ENCODE data around the gene STIMATE. TPM values are rescaled to one million over a fixed set of nuclear protein-coding genes. Genes with fewer than 3 reads are reported as not detected.

The STIMATE gene
- total RNA-seq, 2 experiments from 2014 or later = 7.7 to 9.7 TPM

DNA sequence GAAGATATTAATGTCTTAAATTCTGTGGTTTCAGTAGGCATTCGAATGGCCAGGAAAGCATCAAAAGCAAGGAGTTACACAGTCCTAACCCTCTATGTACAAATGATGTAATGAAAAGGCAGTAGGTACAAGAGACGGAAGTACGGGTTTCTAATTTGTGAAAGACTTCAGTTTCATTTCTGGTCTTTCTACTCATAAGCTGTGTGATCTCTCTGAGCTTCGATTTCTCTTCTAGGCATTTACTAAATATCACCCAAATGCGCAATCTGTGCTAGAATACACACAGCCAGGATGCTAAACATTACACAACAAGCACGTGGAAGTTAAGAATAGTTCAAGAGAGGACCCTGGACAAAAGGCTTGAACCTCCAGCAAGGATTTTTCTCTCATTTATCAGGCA lies 17.9 kb upstream of the STIMATE start:
- H3K9me3 Mint-ChIP-seq = no peaks in the 10 kb centered on the region
- DNase-seq = no peak
- peaks cover 13% of the 10 kb centered on the region for H3K36me3 Mint-ChIP-seq (ENCODE audit: low read depth)
- no peak overlapping the region for H3K4me3 Mint-ChIP-seq
- intact Hi-C loops (cut with micrococcal nuclease) = no loop called here
- H3K27ac Mint-ChIP-seq = no peak overlapping the region
- no peaks in the 10 kb centered on the region for H3K27me3 Mint-ChIP-seq (ENCODE audit: low read depth)
- no peaks in the 10 kb centered on the region for H3K4me1 Mint-ChIP-seq (ENCODE audit: low read depth)
- CTCF ChIA-PET = interaction anchor here (0.6 to 1.9 kb wide), 3 partner anchors 19 to 48 kb away, joined by 3 to 5 read pairs (median 4); no protein-coding TSS in a partner anchor

DNA sequence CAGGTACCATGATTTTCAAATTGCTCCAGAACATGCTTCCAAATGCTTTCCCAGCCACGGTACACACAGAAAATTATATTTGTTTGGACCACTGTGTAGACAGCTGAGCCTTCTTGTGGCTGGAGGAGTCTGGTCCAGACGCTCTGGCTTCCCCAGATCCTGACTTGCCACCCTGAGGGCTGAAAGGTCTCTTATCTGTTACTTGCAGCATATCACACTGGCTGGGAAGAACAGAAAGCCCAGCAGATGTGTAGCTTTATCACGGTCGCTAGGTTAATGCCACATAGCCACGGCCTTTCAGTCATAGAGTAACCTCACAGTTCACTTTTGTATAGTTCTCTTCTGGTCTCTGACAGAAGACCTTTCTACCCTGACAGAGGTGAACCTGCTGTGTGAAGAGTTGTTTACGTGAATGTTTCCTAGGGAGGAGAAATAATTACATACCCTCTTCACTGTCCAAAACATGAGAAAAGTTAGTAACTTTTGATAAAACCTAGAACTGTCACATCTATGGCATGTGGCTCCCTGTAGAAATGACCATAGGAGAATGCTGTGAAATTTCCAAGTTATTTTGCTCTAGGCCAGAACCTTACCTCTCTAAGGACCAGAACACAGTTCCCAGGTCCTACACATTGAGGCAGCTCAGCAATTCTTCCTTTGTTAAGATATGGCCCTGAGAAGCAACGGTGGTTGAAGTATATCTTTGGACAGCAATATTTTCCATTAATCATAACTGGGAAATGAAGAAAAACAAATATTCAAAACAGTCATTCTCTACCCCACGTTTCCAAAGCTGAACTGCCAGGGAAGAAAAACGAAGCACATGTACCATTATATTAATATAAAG lies 15.8 kb upstream of the STIMATE start:
- Mint-ChIP-seq H3K27me3 (ENCODE audit: low read depth) (no peaks in the 10 kb centered on the region), H3K9me3 (no peaks in the 10 kb centered on the region), H3K36me3 (ENCODE audit: low read depth) (peaks cover 10% of the 10 kb centered on the region), H3K27ac (no peak overlapping the region), H3K4me1 (ENCODE audit: low read depth) (no peaks in the 10 kb centered on the region), H3K4me3 (no peak overlapping the region)
- no peak for DNase-seq
- CTCF ChIA-PET = interaction anchor here (1.3 to 1.7 kb wide), 2 partner anchors 21 to 68 kb away, joined by 6 to 8 read pairs; no protein-coding TSS in a partner anchor
- intact Hi-C loops (cut with micrococcal nuclease) = no loop called here

DNA sequence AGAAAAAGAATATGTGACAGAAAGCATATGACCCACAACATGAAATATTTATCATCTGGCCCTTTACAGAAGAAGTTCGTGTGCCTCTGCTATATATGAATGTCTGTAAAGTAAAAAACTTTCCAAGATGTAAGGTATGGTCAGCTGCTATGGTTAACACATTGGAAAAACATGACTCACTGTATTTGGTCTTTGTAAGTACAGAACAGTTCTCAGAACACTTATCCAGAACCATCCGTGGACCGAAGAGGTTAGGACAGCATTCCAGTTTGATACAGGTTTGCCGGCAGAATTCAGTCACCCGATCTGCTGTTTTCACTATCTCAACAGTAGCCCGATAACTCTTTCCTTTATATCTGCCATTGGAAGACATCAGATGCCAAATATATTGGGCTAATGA lies 13.5 kb upstream of the STIMATE start:
- no peaks in the 10 kb centered on the region for H3K4me1 Mint-ChIP-seq (ENCODE audit: low read depth)
- peaks cover 5% of the 10 kb centered on the region for H3K36me3 Mint-ChIP-seq (ENCODE audit: low read depth)
- intact Hi-C loops (cut with micrococcal nuclease) = no loop called here
- H3K27me3 Mint-ChIP-seq (ENCODE audit: low read depth) = no peaks in the 10 kb centered on the region
- DNase-seq = no peak
- CTCF ChIA-PET = no interaction called here
- no peaks in the 10 kb centered on the region for H3K9me3 Mint-ChIP-seq
- no peak overlapping the region for H3K4me3 Mint-ChIP-seq
- H3K27ac Mint-ChIP-seq = no peak overlapping the region

DNA sequence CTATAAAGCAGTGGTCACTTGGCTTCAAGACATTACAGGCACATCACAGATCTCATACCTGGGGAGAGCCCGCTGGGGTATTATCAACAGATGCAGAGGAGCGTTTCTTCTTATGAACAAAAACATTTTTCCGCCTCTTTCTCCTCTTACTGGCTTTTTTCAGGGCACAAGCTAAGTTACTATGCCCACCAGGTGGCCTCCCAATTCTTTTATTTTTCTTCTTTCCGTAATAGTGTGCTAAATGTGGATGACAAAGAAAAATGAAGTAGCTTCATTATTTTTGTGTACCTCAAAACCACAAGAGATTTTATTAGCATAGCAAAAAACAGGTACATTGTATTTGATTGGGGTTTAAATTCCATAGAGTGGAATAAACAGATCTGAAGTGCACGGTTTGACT lies 10.1 kb upstream of the STIMATE start:
- no peaks in the 10 kb centered on the region for H3K9me3 Mint-ChIP-seq
- H3K4me1 Mint-ChIP-seq (ENCODE audit: low read depth) = no peaks in the 10 kb centered on the region
- H3K27ac Mint-ChIP-seq = no peak overlapping the region
- no peak for DNase-seq
- peaks cover 8% of the 10 kb centered on the region for H3K36me3 Mint-ChIP-seq (ENCODE audit: low read depth)
- CTCF ChIA-PET = no interaction called here
- H3K4me3 Mint-ChIP-seq = no peak overlapping the region
- H3K27me3 Mint-ChIP-seq (ENCODE audit: low read depth) = no peaks in the 10 kb centered on the region
- intact Hi-C loops (cut with micrococcal nuclease) = no loop called here

DNA sequence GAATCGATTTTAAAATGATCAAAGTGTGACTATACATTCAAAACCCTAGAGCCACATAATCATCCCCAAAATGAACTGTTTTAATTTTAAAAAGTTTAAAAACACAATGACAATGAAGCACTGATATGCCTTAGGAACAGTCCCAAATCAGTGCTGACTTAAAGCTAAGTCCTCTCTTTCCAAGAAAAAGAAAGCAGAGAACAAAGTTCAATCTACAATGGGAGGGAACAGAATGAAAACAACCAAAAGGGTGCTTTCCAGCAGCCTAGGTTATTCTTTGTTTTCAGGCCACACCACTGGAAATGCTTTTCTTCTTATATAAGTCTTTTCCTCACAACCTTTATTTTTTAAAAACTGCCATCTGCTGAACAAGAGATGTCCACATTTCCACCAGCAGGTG lies 7.2 kb upstream of the STIMATE start:
- Mint-ChIP-seq H3K27me3 (ENCODE audit: low read depth) (no peaks in the 10 kb centered on the region), H3K4me3 (no peak overlapping the region), H3K9me3 (no peaks in the 10 kb centered on the region), H3K36me3 (ENCODE audit: low read depth) (peaks cover 3% of the 10 kb centered on the region), H3K4me1 (ENCODE audit: low read depth) (no peaks in the 10 kb centered on the region), H3K27ac (no peak overlapping the region)
- no peak for DNase-seq
- CTCF ChIA-PET = interaction anchor here (1.5 kb wide), 1 partner anchor 11 kb away, joined by 3 read pairs; no protein-coding TSS in a partner anchor
- intact Hi-C loops (cut with micrococcal nuclease) = no loop called here

DNA sequence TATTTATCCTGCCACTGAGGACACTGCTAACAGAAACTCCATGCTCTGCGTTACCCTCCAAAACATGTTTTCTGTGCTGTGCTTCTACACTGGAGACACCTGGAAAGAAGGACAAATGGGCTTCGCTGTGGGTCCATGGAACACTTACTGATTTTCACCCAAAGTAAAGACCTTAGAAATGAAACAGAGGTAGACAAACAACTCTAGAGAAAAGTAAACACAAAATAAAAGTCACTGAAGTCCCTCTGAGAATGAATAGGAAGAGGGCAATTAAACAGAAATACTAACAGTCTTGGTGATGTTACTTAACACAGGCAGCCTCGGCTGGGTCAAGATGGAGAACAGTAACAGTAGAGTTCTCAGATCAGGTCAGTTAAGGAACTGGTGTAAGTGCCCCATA lies 6.7 kb upstream of the STIMATE start:
- Mint-ChIP-seq H3K27ac (no peak overlapping the region), H3K4me1 (ENCODE audit: low read depth) (no peaks in the 10 kb centered on the region), H3K9me3 (no peaks in the 10 kb centered on the region), H3K4me3 (no peak overlapping the region), H3K36me3 (ENCODE audit: low read depth) (peaks cover 3% of the 10 kb centered on the region), H3K27me3 (ENCODE audit: low read depth) (no peaks in the 10 kb centered on the region)
- CTCF ChIA-PET = interaction anchor here (0.5 kb wide), 1 partner anchor 29 kb away, joined by 3 read pairs; no protein-coding TSS in a partner anchor
- no peak for DNase-seq
- intact Hi-C loops (cut with micrococcal nuclease) = no loop called here

DNA sequence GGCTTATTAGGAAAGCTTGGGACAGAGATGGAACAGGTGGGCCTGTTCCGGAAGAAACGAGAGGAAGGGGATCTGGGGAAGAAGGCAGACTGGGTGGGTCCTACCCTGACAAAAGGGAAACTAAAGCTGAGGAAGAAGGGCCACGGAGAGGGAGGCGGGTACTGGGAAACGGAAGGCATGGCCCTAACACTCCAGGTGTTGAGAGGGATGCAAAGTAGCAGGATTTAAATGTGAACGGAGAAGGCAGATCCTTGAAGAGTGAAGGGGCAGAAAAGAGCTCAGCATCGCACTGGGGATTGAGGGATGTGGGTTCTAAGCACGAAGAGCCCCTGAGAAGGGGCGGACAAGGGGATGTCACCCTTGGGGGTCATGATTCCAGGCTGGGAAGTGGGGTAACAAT lies 735 bp downstream of the STIMATE start:
- CTCF ChIA-PET = interaction anchor here (0.6 kb wide), 1 partner anchor 171 kb away, joined by 3 read pairs; no protein-coding TSS in a partner anchor
- no peak overlapping the region for H3K27ac Mint-ChIP-seq
- DNase-seq = no peak
- peaks cover 47% of the 10 kb centered on the region for H3K4me1 Mint-ChIP-seq (ENCODE audit: low read depth)
- H3K9me3 Mint-ChIP-seq = no peaks in the 10 kb centered on the region
- no peaks in the 10 kb centered on the region for H3K27me3 Mint-ChIP-seq (ENCODE audit: low read depth)
- intact Hi-C loops (cut with micrococcal nuclease) = loop anchor here (1.0 to 10.0 kb wide), 7 partner anchors 16 to 998 kb away; partner anchors contain the start of genes DCP1A, GNL3, PBRM1 and SELENOK
- H3K4me3 Mint-ChIP-seq = peak overlapping the region; percentile 84
- peaks cover 5% of the 10 kb centered on the region for H3K36me3 Mint-ChIP-seq (ENCODE audit: low read depth)

DNA sequence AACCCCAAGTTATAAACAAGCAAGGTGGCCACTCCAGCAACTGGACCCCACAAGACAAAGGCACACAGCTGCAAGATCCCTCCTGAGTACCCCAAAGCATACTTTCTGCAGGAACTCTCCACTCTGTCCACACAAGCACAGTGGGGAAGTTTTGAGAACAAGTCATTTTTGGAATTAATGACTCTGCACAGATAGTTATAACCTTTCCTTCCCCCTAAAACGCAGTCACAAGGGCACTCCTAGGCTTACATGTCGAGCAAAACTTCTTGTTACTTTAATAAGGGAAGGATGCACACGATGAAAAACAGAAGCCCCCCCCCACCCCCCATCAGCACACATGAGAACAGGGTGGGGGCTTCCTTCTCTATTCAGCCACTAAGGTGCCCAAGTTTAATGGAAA lies 1.2 kb downstream of the STIMATE start:
- Mint-ChIP-seq H3K36me3 (ENCODE audit: low read depth) (peaks cover 5% of the 10 kb centered on the region), H3K4me3 (peak overlapping the region; percentile 84), H3K4me1 (ENCODE audit: low read depth) (peaks cover 52% of the 10 kb centered on the region), H3K9me3 (no peaks in the 10 kb centered on the region), H3K27ac (no peak overlapping the region), H3K27me3 (ENCODE audit: low read depth) (no peaks in the 10 kb centered on the region)
- no peak for DNase-seq
- intact Hi-C loops (cut with micrococcal nuclease) = loop anchor here (2.0 to 10.0 kb wide), 6 partner anchors 15 to 999 kb away; partner anchors contain the start of genes DCP1A, GNL3, PBRM1 and SELENOK
- CTCF ChIA-PET = interaction anchor here (0.6 to 1.3 kb wide), 3 partner anchors 22 to 171 kb away, joined by 3 to 4 read pairs (median 3); no protein-coding TSS in a partner anchor

DNA sequence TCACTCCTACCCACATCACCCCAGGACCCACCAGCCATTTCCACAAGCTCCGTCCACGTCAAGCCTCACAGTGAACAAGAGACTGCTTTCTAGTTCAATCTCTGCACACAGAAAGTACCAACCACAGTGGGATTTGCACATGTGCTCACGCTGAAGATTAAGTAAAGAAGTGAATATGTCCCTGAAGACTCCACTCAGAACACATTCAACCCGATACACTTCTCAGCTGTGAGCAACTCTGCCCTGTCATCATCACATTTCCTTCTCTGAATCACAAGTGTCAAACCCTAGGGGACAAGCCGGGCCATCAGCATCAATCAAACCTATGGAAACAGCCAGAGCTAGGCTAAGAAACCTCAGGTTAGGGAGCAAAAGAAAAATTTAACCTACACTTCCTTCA lies 1.9 kb downstream of the STIMATE start:
- H3K27ac Mint-ChIP-seq = peak overlapping the region; percentile 1
- intact Hi-C loops (cut with micrococcal nuclease) = loop anchor here (1.0 to 10.0 kb wide), 5 partner anchors 88 to 999 kb away; partner anchors contain the start of genes DCP1A, GNL3, PBRM1 and SELENOK
- H3K36me3 Mint-ChIP-seq (ENCODE audit: low read depth) = peaks cover 5% of the 10 kb centered on the region
- H3K27me3 Mint-ChIP-seq (ENCODE audit: low read depth) = no peaks in the 10 kb centered on the region
- H3K9me3 Mint-ChIP-seq = no peaks in the 10 kb centered on the region
- DNase-seq = peak; percentile 60
- H3K4me1 Mint-ChIP-seq (ENCODE audit: low read depth) = peaks cover 58% of the 10 kb centered on the region
- peak overlapping the region; percentile 22 for H3K4me3 Mint-ChIP-seq
- CTCF ChIA-PET = interaction anchor here (0.6 to 1.3 kb wide), 4 partner anchors 22 to 190 kb away, joined by 3 to 6 read pairs (median 4); no protein-coding TSS in a partner anchor

DNA sequence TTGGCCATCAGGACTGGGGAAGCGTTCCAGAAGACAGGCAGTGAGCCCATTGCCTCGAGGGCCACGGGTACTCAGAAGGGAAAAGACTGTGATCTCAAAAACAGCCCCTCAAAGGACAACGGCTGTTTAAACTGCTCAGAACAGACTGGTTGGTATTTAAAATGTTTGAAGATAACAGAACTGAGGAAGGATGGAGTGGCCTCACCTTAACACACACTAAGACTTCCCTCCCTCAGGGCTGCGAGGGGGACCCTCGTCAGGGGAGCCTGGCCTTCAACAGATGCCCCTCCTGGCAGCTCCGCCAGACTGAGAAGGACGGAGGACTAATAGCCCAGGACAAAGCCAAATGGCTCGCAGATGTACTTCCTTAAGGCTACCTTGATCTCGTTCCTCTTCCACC lies 2.6 kb downstream of the STIMATE start:
- no peak for DNase-seq
- Mint-ChIP-seq H3K4me1 (ENCODE audit: low read depth) (peaks cover 61% of the 10 kb centered on the region), H3K9me3 (no peaks in the 10 kb centered on the region), H3K36me3 (ENCODE audit: low read depth) (peaks cover 5% of the 10 kb centered on the region), H3K4me3 (no peak overlapping the region), H3K27ac (no peak overlapping the region), H3K27me3 (ENCODE audit: low read depth) (no peaks in the 10 kb centered on the region)
- intact Hi-C loops (cut with micrococcal nuclease) = loop anchor here (1.0 to 10.0 kb wide), 6 partner anchors 42 to 1000 kb away; partner anchors contain the start of genes DCP1A, GNL3, PBRM1 and SELENOK
- CTCF ChIA-PET = interaction anchor here (0.6 to 1.3 kb wide), 3 partner anchors 21 to 190 kb away, joined by 4 to 6 read pairs (median 4); no protein-coding TSS in a partner anchor

DNA sequence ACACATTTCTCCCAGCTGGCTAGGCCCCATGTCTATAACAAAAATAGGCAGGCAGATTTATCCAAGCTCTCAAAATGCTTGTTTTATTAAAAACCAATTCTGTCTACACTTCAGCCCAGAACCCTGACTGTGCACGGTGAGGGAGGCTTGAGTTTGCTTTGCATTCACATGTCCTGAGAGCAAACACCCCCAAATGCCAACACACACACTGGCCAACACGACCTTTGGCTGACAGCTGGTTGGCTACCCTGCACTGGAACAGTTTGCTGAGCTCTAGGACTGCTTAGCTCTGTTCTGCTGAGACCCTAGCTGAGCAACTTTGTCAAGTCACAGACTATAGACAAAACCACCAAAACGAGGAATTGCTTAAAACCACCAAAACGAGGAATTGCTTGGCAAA lies 3.6 kb downstream of the STIMATE start:
- Mint-ChIP-seq H3K4me3 (no peak overlapping the region), H3K27me3 (ENCODE audit: low read depth) (no peaks in the 10 kb centered on the region), H3K9me3 (no peaks in the 10 kb centered on the region), H3K36me3 (ENCODE audit: low read depth) (peaks cover 5% of the 10 kb centered on the region), H3K27ac (no peak overlapping the region), H3K4me1 (ENCODE audit: low read depth) (peaks cover 61% of the 10 kb centered on the region)
- DNase-seq = no peak
- intact Hi-C loops (cut with micrococcal nuclease) = loop anchor here (5.0 to 10.0 kb wide), 4 partner anchors 41 to 1001 kb away; partner anchors contain the start of genes DCP1A, SELENOK and WDR82
- CTCF ChIA-PET = interaction anchor here (0.6 to 2.4 kb wide), 5 partner anchors 11 to 301 kb away, joined by 3 to 7 read pairs (median 3); no protein-coding TSS in a partner anchor

DNA sequence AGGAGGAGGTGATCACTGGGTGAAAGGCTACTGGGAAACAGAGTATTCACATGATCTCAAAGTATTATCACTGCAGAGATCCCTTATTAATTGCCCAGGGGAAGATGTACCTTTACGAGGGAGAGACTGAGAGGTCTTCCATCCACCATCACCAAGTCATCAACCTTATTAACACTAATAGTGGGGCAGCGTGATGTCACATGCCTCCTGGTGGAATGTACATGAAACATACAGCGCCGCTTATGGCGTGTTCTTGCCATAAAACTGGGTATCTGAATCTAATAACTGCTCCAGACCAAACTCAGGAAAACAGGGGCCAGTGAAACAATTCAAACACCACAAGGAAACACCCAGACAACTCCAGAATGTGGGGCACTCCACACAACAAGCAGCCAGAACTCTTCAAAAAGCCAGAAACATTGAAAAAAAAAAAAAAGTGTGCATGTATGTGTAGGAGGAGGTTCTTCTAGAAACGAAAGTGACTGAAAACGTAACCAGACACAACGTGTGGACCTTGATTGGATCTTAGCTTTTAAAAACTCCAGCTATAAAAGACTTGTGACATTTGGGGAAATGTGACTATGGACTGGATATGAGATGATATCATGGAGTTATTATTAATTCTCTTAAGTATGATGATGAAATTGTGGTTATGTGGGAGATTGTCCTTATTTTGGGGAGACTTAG lies 4.6 kb downstream of the STIMATE start:
- CTCF ChIA-PET = interaction anchor here (0.5 to 2.4 kb wide), 8 partner anchors 12 to 94 kb away, joined by 3 to 7 read pairs (median 4); no protein-coding TSS in a partner anchor
- intact Hi-C loops (cut with micrococcal nuclease) = loop anchor here (5.0 to 10.0 kb wide), 4 partner anchors 40 to 1002 kb away; partner anchors contain the start of genes DCP1A, SELENOK and WDR82
- Mint-ChIP-seq H3K27me3 (ENCODE audit: low read depth) (no peaks in the 10 kb centered on the region), H3K36me3 (ENCODE audit: low read depth) (peaks cover 5% of the 10 kb centered on the region), H3K27ac (peak overlapping the region; percentile 10), H3K4me3 (peak overlapping the region; percentile 17), H3K9me3 (no peaks in the 10 kb centered on the region), H3K4me1 (ENCODE audit: low read depth) (peaks cover 61% of the 10 kb centered on the region)
- no peak for DNase-seq
